Renal cortical epithelial cell (primary cell): Measurements from ENCODE around the gene GRIP1. TPM values are rescaled to one million over a fixed set of nuclear protein-coding genes. Genes with fewer than 3 reads are reported as not detected.

Experiments used
- DNase-seq: peaks from one replicate; pipeline ENCODE4 v3.0.0-alpha.2; 2011; ENCODE audit warnings: low read depth
- total RNA-seq: library from RNA; depleted of rRNA; stranded (reverse); fragments of >200 nt; gene quantifications from 2 replicates; pipeline ENCODE4 v1.2.3, GENCODE V29; 2014

Gene GRIP1
- total RNA-seq, 1 donor from 2014 or later = 32.4 TPM

DNA sequence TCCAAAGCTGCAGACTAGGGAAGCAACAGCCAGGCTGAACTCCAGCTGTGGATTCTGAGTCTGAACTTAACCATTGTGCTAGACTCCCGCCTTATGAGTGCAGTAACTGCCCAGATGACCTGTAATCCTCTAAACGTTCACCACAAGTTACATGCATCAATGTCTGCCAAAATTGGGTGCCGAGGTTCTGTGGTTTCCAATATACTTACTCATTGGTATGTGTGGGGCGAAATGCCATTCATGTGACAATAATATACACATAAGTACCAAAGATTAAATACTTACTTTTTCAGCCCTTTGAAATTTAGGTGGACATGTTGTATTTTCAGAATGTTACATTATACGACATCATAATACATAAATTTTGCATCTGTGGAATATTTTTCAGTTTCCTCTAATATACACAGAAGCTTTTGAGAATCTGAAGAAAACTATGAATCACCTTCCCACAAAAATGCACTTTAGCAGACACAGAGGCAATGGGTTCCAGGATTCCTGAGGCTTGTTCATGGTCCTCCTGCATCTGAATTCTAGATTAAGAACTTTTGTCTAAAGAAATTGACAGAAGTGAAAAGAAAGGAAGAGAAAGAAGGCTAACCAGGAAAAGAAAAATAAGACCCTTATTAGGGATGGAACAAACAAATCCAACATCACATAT lies 31.7 kb downstream of the GRIP1 start:
- DNase-seq = peak; percentile 98

DNA sequence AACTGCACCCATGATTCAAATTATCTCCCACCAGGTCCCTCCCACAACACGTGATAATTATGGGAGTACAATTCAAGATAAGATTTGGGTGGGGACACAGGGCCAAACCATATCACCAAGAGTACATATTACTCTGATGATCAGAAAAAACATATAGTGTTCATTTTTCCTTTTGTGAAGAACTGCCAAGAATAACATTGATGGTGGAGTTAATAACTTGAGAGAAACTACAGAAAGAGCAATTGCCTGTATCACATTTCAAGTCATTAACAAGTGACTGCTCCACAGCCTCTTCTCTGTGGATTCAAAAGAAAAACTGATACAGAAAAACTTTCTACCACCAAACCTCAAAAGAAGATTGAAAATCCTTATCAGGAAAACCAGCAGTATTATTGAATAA lies 34.7 kb downstream of the GRIP1 start:
- DNase-seq = no peak

- DNase-seq = no peak
Measured at GRCh38 chr12:66640691-66641460, 38.0 kb downstream of the GRIP1 start.

DNA sequence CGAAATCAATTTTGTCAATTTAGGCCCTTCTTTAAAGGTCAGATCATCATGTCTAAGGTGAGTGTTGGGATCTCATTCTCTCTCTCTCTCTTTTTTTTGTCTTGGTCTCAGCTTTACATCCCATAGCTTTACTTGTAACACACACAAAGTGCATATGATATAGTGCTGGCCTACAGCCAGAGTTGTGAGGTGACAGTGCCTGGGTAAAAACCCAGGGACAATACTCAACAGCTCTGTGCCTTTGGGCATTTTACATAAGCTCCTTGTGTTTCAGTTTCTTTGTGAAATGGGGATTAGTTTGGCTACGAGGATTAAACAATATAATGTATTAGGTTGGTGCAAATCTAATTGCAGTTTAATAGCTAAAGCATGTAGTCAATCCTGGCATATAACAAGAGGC lies 40.2 kb downstream of the GRIP1 start:
- DNase-seq = no peak

- DNase-seq = no peak
Measured at GRCh38 chr12:66637699-66638301, 41.1 kb downstream of the GRIP1 start.

- no peak for DNase-seq
Measured at GRCh38 chr12:66636771-66637170, 42.1 kb downstream of the GRIP1 start.

- peak; percentile 87 for DNase-seq
Measured at GRCh38 chr12:66633676-66634075, 45.2 kb downstream of the GRIP1 start.

DNA sequence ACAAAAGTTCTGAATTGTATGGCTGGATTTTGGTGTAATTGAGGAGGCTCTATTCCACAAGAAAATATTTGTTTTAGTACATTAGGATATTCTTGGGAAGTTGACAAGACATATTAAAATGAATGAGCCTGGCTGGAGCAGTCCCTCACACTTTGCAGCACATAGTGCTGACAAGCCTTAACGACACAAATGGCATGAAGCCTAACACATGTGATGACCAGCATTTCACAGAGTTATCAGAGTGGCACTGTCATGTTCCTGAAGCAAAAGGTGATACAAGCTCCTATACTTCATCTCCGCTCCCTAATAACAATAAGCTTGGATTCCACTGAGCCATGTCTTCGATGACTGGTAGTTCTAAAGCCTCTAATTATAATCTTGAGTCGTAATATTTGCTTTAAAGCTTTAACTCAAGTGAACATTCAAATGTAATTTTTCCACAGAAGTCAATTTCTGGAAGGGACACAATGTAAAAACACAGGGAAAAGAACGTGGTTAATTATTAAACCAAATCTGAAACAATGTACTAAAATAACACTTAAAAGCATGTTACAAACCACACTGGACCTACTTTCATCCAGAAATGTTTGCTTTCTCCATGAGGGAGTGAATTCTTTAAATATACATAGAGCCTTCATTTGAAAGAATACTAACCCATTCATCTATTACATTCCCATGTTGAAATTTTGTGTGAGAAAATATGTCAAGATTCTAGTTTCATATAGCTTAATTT lies 49.6 kb downstream of the GRIP1 start:
- peak; percentile 92 for DNase-seq

DNA sequence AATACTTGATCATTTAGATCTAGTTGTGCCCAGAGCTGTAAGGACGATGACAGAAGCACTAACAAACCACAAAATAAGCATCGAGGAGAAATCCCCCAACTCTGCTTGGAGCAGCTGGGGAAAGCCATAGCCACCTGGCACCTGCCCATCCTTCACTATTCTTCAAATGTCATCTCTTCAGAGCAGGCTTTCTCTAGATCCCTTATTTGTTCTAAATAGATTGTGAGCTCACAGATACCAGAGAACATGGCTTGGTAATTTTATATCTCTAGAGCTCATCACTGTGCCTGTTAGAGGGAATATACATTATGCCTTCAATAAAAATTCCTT lies 50.9 kb downstream of the GRIP1 start:
- no peak for DNase-seq

DNA sequence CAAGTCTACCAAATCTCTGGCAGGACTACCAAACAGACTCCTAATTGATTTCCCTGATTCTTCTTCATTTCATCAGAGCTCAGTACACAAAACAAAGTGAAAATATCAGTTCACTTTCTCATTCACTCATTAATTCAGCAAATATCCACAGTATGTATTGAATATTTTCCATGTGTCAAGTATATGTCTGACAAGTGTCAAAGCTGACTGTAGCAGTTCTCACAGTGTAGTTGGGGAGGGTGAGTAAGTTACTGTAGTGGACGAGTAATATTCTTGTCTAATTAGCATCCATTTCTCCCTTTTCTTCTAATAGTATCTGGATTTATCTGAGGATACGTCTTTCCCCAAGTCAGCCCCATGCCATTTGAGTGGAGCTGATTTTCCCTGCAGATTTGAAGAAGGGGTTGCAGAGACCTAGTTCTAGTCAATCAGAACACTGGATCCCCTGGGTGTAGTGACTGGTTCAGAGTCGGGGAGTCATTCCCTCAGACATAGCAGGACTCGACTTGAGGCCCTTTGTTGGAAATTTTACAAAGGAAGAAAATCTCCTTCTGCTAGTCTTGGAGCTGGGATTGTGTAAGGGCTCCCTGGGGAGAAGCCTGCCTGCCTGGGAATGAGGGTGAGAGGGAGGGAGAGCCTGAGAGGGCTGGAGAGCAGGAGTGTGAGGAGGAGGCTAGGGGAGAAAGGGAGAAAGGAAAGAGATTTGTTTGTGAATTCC lies 51.4 kb downstream of the GRIP1 start:
- peak; percentile 12 for DNase-seq

- no peak for DNase-seq
Measured at GRCh38 chr12:66624806-66625205, 54.1 kb downstream of the GRIP1 start.

GRCh38 chr12:66623455-66623854 lies 55.4 kb downstream of the GRIP1 start:
- peak; percentile 56 for DNase-seq

GRCh38 chr12:66620688-66621087 lies 58.2 kb downstream of the GRIP1 start:
- no peak for DNase-seq

DNA sequence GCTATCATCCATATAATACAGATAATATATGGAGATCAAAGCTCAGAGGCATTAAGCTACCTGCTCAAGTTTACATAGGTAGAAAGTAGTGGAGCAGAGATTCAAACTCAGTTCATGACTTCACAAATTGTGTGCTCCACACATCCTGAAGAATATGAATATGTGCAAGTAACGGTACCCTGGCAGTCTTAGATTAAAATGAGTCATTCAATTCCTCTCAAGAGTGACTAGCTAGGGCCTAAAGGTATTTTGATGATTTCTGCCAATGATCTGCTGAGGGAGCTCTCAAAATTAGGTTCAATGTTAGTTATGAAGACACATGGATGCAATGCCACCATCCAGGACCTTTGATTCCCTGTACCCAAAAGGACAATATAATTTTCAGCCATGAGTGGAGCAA lies 58.9 kb downstream of the GRIP1 start:
- DNase-seq = peak; percentile 60

- no peak for DNase-seq
Measured at GRCh38 chr12:66617991-66618390, 60.9 kb downstream of the GRIP1 start.

- no peak for DNase-seq
Measured at GRCh38 chr12:66612090-66612775, 66.6 kb downstream of the GRIP1 start.

DNA sequence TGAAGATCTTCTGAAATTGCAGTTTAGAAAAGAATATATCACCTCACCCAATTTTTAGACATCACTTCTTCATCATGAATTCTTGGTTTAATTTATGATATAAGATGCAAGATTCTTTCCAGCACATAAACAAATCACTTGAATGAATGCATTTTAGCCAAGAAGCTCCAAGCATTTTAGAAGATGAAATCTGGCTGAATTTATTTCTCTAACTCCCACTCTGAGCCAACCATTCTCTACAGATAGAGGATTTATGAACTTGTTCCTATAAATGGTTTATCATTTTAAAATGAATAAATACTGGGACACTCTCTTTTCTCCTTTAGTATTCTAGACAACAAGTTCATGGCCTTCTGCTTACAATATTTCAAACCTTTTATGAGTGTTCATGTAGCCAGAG lies 71.7 kb downstream of the GRIP1 start:
- no peak for DNase-seq

DNA sequence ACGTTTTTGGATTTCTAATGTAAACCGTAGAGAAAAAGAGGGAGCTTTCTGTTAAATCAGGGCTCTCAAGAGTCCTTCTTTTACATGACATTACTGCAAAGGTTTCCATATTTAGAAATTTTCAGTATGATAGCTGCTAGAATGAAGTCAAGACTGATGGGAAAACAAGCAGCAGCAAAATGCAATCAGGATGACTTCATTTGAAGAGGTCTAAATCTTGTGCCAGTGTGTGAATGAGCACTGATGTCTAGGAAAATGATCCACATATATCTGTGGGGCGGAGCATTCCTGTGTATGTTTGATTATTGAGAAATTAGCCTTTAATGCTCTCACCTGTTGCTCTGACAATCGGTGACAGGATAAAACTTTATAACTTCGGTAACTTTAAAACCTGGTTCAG lies 73.6 kb downstream of the GRIP1 start:
- no peak for DNase-seq

DNA sequence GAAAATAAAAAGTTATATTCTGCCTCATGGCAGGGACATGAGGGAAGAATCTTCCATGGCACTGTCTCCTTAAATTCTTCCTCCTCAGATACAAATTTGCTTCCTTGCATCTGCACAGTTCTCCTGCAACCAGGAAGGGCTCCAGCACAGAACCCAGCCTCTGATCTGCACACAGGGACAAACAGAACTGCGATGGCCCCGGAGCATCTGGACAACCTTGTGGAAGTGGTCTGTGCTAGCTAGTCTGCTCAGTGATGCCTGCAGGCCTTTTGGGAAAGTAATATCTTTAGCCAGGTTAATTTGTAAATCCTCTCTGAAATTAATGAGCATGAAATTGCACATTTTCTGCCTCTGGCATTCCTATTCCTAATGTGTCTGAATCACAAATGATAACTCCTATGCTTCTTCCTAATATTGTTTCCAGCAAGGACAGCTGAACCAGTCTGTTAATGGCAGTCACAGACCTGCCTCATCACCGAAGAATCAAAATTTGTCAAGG lies 74.8 kb downstream of the GRIP1 start:
- no peak for DNase-seq

DNA sequence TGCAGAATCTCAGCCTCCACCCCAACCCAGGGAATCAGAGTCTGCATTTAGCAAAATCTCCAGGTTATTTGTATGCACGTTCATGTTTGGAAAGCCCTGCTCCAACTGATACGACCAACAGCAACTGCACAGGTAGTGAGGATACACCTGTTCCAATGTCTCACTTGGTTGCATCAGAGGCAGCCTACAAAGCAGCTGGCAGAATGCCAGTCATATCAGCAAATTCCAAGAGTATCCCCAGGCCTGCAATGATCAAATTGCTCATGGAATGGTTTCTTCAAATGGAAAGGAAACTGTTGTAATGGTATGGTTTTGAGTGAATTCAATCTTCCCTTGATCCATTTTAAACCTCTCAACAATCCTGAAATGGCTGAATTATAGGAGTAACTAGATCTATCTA lies 75.4 kb downstream of the GRIP1 start:
- peak; percentile 34 for DNase-seq

DNA sequence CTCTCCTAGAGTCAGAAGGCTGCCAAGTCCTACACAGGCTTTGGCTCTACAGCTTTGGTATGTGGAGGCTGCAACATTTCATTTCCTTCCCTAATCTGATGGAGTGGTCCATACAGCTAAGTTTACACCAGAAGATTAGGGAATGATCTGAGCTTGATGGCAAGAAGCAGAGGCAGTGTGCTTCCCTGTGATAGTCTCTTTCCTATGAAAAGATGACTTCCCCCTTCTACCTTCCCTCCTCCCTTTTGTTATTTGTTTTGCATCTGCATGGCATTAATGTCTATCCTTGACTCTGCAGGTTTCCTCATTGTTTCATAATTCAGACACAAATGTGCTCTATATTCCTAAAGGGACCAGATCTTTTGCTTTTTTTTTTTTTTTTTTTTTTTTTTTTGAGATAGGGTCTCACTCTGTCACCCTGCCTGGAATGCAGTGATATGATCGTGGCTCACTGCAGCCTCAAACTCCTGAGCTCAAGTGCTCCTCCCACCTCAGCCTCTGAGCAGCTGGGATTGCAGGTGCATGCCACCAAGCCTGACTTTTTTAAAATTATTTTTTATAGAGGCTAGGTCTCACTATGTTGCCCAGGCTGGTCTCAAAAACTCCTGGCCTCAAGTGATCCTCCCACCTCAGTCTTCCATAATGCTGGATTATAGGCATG lies 76.3 kb downstream of the GRIP1 start:
- DNase-seq = no peak
